AG09309 (cell line): ENCODE data around the gene RNF224.

Experiments used
- DNase-seq: peaks from one replicate; pipeline ENCODE4 v3.0.0-alpha.2; 2010; ENCODE audit warnings: low read depth
- H3K4me3 ChIP-seq: 2 replicates; pipeline ENCODE4 v1.5.1; 2011; ENCODE audit warnings: mild to moderate bottlenecking, low read depth, low read length, moderate library complexity; ENCODE audit not compliant: control insufficient read depth
- CTCF ChIP-seq: IDR thresholded peaks from 2 replicates; pipeline ENCODE4 v1.5.1; 2011; ENCODE audit warnings: mild to moderate bottlenecking, low read depth, low read length, inconsistent platforms; ENCODE audit not compliant: insufficient read depth, control insufficient read depth; ENCODE audit errors: missing control alignments

RNF224 gene

DNA sequence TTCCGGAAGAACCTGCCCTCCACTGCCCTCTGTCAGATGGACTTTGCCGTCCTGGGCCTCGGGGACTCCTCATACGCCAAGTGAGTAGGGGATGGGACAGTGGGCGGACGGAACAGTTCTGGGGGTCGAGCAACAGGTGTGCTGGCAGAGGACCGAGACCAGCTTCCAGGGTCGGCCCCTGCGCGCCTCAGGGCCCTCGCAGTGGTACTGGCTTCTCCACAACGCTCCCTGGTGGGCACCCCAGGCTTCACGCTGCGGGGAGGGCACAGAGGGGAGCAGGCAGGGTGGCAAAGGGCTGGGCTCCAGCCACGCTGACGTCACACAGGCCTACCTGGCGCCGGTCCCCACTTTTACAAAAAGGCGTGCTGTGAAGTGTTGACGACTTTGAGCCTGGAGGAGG, 14.8 kb upstream of the RNF224 start:
- H3K4me3 ChIP-seq: no peak overlapping the region
- DNase-seq: no peak
- no peak for TF ChIP-seq CTCF

DNA sequence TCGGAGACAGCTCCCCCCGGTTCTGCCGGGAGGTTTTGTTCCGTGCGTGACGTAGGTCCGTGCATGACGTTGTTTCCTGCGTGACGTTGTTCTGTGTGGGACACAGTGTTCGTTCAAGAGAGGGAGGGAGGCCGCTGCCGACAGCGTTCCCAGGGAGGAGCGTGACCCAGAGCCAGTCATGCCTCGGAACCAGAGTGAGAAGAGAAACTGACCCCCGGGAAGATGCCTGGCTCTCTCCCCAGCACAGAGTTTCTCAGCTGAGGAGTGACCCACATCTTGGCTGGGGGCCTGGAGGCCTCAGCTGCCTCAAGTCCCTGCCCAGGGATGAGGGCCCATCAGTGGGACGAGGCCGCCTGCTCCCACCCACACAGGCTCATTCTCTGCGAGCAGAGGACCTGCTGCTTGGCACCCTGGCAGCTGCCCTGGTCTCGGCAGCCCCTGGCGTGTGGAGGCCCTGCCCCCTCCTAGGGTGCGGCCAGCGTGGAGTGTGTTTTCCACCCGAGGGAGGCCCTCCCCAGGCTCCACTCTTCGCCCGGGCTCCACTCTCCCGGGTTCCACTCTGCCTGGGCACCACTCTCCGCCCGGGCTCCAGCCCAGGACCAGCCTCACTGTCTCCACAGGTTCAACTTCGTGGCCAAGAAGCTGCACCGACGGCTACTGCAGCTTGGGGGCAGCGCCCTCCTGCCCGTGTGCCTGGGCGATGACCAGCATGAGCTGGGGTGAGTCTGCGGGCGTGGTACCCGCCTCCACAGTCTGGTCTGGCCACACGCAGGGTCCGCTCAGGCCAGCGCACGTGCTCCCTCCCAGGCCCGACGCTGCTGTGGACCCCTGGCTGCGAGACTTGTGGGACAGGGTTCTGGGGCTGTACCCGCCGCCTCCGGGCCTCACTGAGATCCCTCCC, 13.9 kb upstream of the RNF224 start:
- H3K4me3 ChIP-seq: no peak overlapping the region
- no peak for DNase-seq
- TF ChIP-seq CTCF: peak; percentile 7

- no peak for TF ChIP-seq CTCF
- no peak overlapping the region for H3K4me3 ChIP-seq
- DNase-seq: no peak
Observed at GRCh38 chr9:137214620-137215019, 12.7 kb upstream of the RNF224 start.

- no peak for TF ChIP-seq CTCF
- DNase-seq: no peak
- no peak overlapping the region for H3K4me3 ChIP-seq
Observed at GRCh38 chr9:137215196-137215986, 11.9 kb upstream of the RNF224 start.

GRCh38 chr9:137216188-137216965, 10.9 kb upstream of the RNF224 start:
- no peak for DNase-seq
- H3K4me3 ChIP-seq: no peak overlapping the region
- no peak for TF ChIP-seq CTCF
